ENCODE measurements around the gene EFCAB14.
"Not testable (repeated sequence)": the region's sequence is repeated elsewhere in the genome, so short reads cannot be mapped to it uniquely, and the experiment has no call there.

Gene EFCAB14

GRCh38 chr1:46718727-46719622 is at the start of gene EFCAB14:
EFCAB14 (minus strand) TSS chr1:46719114; CDS start chr1:46718087, 1,027 bp downstream.
- DNase-seq = peak; percentile 92 to 94

- no peak for DNase-seq
Observed at GRCh38 chr1:46768445-46768844, 49.5 kb upstream of the EFCAB14 start.

GRCh38 chr1:46767649-46768282 is 48.9 kb upstream of the EFCAB14 start:
- DNase-seq = no peak

- DNase-seq = no peak
Observed at GRCh38 chr1:46764402-46764801, 45.5 kb upstream of the EFCAB14 start.

GRCh38 chr1:46761740-46762139 is 42.8 kb upstream of the EFCAB14 start:
- no peak for DNase-seq

GRCh38 chr1:46760558-46761166 is 41.7 kb upstream of the EFCAB14 start:
- no peak for DNase-seq

- no peak for DNase-seq
Observed at GRCh38 chr1:46757956-46758528, 39.1 kb upstream of the EFCAB14 start.

- peak in 1 of 2 experiments; percentile 7 for DNase-seq
Observed at GRCh38 chr1:46757247-46757955, 38.5 kb upstream of the EFCAB14 start.

- no peak for DNase-seq
Observed at GRCh38 chr1:46755121-46755520, 36.2 kb upstream of the EFCAB14 start.

GRCh38 chr1:46754707-46755106 is 35.8 kb upstream of the EFCAB14 start:
- DNase-seq = not testable (repeated sequence)

GRCh38 chr1:46753985-46754384 is 35.1 kb upstream of the EFCAB14 start:
- no peak for DNase-seq

GRCh38 chr1:46749921-46750404 is 31.0 kb upstream of the EFCAB14 start:
- DNase-seq = no peak

- no peak for DNase-seq
Observed at GRCh38 chr1:46749404-46749803, 30.5 kb upstream of the EFCAB14 start.

- DNase-seq = peak; percentile 30 to 33
Observed at GRCh38 chr1:46747683-46748288, 28.9 kb upstream of the EFCAB14 start.

GRCh38 chr1:46742069-46742468 is 23.2 kb upstream of the EFCAB14 start:
- DNase-seq = no peak

GRCh38 chr1:46735708-46736324 is 16.9 kb upstream of the EFCAB14 start:
- peak in 1 of 2 experiments; percentile 9 for DNase-seq

GRCh38 chr1:46728327-46728873 is 9.5 kb upstream of the EFCAB14 start:
- DNase-seq = not testable (repeated sequence)

- no peak for DNase-seq
Observed at GRCh38 chr1:46725736-46726108, 6.8 kb upstream of the EFCAB14 start.

- peak; percentile 50 to 61 for DNase-seq
Observed at GRCh38 chr1:46724991-46725735, 6.2 kb upstream of the EFCAB14 start.

- DNase-seq = no peak
Observed at GRCh38 chr1:46723901-46724300, 5.0 kb upstream of the EFCAB14 start.
